ENCODE data around the gene DMXL1.
"Not testable (repeated sequence)": the region's sequence is repeated elsewhere in the genome, so short reads cannot be mapped to it uniquely, and the experiment has no call there.

Gene DMXL1

GRCh38 chr5:119212676-119213075 lies 141.8 kb downstream of the DMXL1 start:
- no peak for DNase-seq

GRCh38 chr5:119217183-119217582 lies 146.3 kb downstream of the DMXL1 start:
- DNase-seq, result no peak

GRCh38 chr5:119218830-119219782 lies 148.2 kb downstream of the DMXL1 start:
- no peak for DNase-seq

GRCh38 chr5:119220576-119221197 lies 149.8 kb downstream of the DMXL1 start:
- no peak for DNase-seq

GRCh38 chr5:119221330-119221729 lies 150.4 kb downstream of the DMXL1 start:
- DNase-seq, result no peak

GRCh38 chr5:119229950-119230349 lies 159.1 kb downstream of the DMXL1 start:
- DNase-seq, result no peak

- DNase-seq, result no peak
These were observed 167.6 kb downstream of the DMXL1 start for GRCh38 chr5:119238265-119239118.

GRCh38 chr5:119239119-119239417 lies 168.2 kb downstream of the DMXL1 start:
- no peak for DNase-seq

- not testable (repeated sequence) for DNase-seq
These were observed 168.9 kb downstream of the DMXL1 start for GRCh38 chr5:119239826-119240225.

- DNase-seq, result no peak
These were observed 173.0 kb downstream of the DMXL1 start for GRCh38 chr5:119243888-119244287.

- no peak for DNase-seq
These were observed 180.3 kb downstream of the DMXL1 start for GRCh38 chr5:119250946-119251901.

GRCh38 chr5:119255571-119256356 lies 184.9 kb downstream of the DMXL1 start:
- DNase-seq, result no peak

- DNase-seq, result no peak
These were observed 186.7 kb downstream of the DMXL1 start for GRCh38 chr5:119257613-119258012.

- no peak for DNase-seq
These were observed 192.8 kb downstream of the DMXL1 start for GRCh38 chr5:119263639-119264038.

- DNase-seq, result no peak
These were observed 193.3 kb downstream of the DMXL1 start for GRCh38 chr5:119264186-119264585.

- DNase-seq, result peak; percentile 65
These were observed 197.1 kb downstream of the DMXL1 start for GRCh38 chr5:119267958-119268386.

GRCh38 chr5:119268387-119269060 lies 197.6 kb downstream of the DMXL1 start:
- no peak for DNase-seq

GRCh38 chr5:119269061-119269944 lies 198.4 kb downstream of the DMXL1 start:
- DNase-seq, result no peak

- no peak for DNase-seq
These were observed 199.3 kb downstream of the DMXL1 start for GRCh38 chr5:119270121-119270565.
